Cardiac muscle cell (in vitro differentiated cells and primary cell): Measurements from ENCODE around the gene RYR2. TPM values are rescaled to one million over a fixed set of nuclear protein-coding genes. Genes with fewer than 3 reads are reported as not detected.

Experiments used
- DNase-seq, 2 donors: peaks; one replicate each; pipeline versions ENCODE4 v3.0.0 to v3.0.0-alpha.2; 2010 to 2017; ENCODE audit warnings: low read depth in 1 of 2, low spot score in 1 of 2
- H3K27ac ChIP-seq: fragments of 200-600 bp; sonication (generic); 2 replicates; pipeline ENCODE4 v1.5.1; 2016
- H3K27me3 ChIP-seq: fragments of 200-600 bp; sonication (generic); 2 replicates; pipeline ENCODE4 v1.6.0; 2016; ENCODE audit warnings: control low read depth
- H3K36me3 ChIP-seq: fragments of 200-600 bp; sonication (generic); 2 replicates; pipeline ENCODE4 v1.5.1; 2016; ENCODE audit warnings: control low read depth
- H3K4me1 ChIP-seq: fragments of 200-600 bp; sonication (generic); 2 replicates; pipeline ENCODE4 v1.8.1; 2017; ENCODE audit warnings: low read depth, mild to moderate bottlenecking, mixed run types
- H3K4me3 ChIP-seq: fragments of 200-600 bp; sonication (generic); 2 replicates; pipeline ENCODE4 v1.5.1; 2016; ENCODE audit warnings: mild to moderate bottlenecking
- H3K9me3 ChIP-seq: fragments of 200-600 bp; sonication (generic); 2 replicates; pipeline ENCODE4 v1.5.1; 2017; ENCODE audit warnings: low read depth, mild to moderate bottlenecking, control low read depth
- polyA plus RNA-seq: library from polyadenylated mRNA; unstranded; fragments of >200 nt; fragmentation: Nextera tagmentation; extraction: Ambion mirVana; gene quantifications from 2 replicates; pipeline ENCODE4 v1.2.1, GENCODE V29; 2016
- total RNA-seq: library from RNA; depleted of rRNA; stranded (reverse); fragments of >200 nt; gene quantifications from 2 replicates; pipeline ENCODE4 v1.2.3, GENCODE V29; 2016
- TF ChIP-seq, protein P1 (sequence below): IDR thresholded peaks from 2 replicates; pipeline ENCODE4 v1.5.1; 2012; ENCODE audit warnings: low read depth, mild to moderate bottlenecking, low read length

RYR2 gene
- total and polyA plus RNA-seq, 2 experiments from 2014 or later: 29.8 to 155 TPM

- Histone ChIP-seq H3K27me3 (no peaks in the 10 kb centered on the region), H3K27ac (peak overlapping the region; percentile 53), H3K36me3 (peaks cover 4% of the 10 kb centered on the region), H3K9me3 (no peaks in the 10 kb centered on the region), H3K4me3 (no peak overlapping the region), H3K4me1 (peaks cover 12% of the 10 kb centered on the region)
- TF ChIP-seq, protein P1, sequence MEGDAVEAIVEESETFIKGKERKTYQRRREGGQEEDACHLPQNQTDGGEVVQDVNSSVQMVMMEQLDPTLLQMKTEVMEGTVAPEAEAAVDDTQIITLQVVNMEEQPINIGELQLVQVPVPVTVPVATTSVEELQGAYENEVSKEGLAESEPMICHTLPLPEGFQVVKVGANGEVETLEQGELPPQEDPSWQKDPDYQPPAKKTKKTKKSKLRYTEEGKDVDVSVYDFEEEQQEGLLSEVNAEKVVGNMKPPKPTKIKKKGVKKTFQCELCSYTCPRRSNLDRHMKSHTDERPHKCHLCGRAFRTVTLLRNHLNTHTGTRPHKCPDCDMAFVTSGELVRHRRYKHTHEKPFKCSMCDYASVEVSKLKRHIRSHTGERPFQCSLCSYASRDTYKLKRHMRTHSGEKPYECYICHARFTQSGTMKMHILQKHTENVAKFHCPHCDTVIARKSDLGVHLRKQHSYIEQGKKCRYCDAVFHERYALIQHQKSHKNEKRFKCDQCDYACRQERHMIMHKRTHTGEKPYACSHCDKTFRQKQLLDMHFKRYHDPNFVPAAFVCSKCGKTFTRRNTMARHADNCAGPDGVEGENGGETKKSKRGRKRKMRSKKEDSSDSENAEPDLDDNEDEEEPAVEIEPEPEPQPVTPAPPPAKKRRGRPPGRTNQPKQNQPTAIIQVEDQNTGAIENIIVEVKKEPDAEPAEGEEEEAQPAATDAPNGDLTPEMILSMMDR: no peak
- peak in 1 of 2 donors; percentile 1 for DNase-seq
Observed at GRCh38 chr1:237108297-237109040, 66.5 kb downstream of the RYR2 start.

DNA sequence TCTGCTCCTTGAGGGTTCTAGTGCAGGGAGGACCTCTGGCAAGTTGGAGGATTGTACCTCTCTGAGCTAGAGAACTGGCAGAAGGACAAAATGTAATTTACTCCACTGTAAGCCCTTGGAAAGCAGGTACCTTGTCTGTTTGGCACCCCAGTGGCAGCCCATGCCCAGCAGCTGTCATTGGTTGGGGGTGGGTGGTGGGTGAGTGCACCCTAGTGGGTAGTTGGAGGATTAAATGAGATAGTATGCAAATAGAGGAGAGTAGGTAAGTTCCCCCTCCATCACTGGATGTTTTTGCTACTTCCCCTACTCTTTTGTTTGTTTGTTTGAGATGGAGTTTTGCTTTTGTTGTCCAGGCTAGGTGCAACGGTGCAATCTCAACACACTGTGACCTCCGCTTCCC, 69.8 kb downstream of the RYR2 start:
- TF ChIP-seq, protein P1: no peak
- peaks cover 5% of the 10 kb centered on the region for H3K36me3 ChIP-seq
- H3K27me3 ChIP-seq: no peaks in the 10 kb centered on the region
- H3K4me3 ChIP-seq: no peak overlapping the region
- H3K9me3 ChIP-seq: no peaks in the 10 kb centered on the region
- peak overlapping the region; percentile 47 for H3K27ac ChIP-seq
- H3K4me1 ChIP-seq: peaks cover 12% of the 10 kb centered on the region
- DNase-seq: no peak

- no peak for DNase-seq
- peaks cover 10% of the 10 kb centered on the region for H3K4me1 ChIP-seq
- no peak overlapping the region for H3K4me3 ChIP-seq
- no peaks in the 10 kb centered on the region for H3K9me3 ChIP-seq
- peaks cover 5% of the 10 kb centered on the region for H3K36me3 ChIP-seq
- peak overlapping the region; percentile 36 for H3K27ac ChIP-seq
- TF ChIP-seq, protein P1: no peak
- H3K27me3 ChIP-seq: no peaks in the 10 kb centered on the region
Observed at GRCh38 chr1:237112663-237113062, 70.7 kb downstream of the RYR2 start.

DNA sequence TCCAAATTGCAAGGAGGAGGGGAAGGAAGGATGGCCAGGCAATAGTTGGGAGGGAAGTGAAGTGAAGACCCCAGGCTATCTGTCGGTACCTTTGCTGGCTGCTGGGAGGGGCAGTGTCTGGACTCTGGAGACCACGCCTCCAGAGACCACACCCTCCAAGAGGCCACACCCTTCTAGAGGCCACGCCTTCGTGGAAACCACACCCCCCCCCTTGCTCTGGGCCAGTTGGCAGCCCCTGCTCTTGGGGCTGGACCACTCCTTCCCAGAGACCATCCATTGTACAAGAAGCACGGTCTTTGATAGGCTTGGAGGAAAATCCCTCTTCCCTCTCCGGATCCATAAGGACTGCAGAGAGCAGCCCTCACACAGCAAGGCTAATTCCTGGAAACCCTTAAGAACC, 73.1 kb downstream of the RYR2 start:
- TF ChIP-seq, protein P1: no peak
- Histone ChIP-seq H3K36me3 (peaks cover 5% of the 10 kb centered on the region), H3K27me3 (no peaks in the 10 kb centered on the region), H3K27ac (peak overlapping the region; percentile 68), H3K9me3 (no peaks in the 10 kb centered on the region), H3K4me3 (no peak overlapping the region), H3K4me1 (no peaks in the 10 kb centered on the region)
- no peak for DNase-seq

- TF ChIP-seq, protein P1: no peak
- Histone ChIP-seq H3K36me3 (peaks cover under 1% of the 10 kb centered on the region), H3K4me1 (no peaks in the 10 kb centered on the region), H3K4me3 (no peak overlapping the region), H3K9me3 (no peaks in the 10 kb centered on the region), H3K27me3 (no peaks in the 10 kb centered on the region), H3K27ac (no peak overlapping the region)
- no peak for DNase-seq
Observed at GRCh38 chr1:237119091-237119490, 77.1 kb downstream of the RYR2 start.
